ENCODE results near the gene ANGEL1.

- TF ChIP-seq CTCF (IDR thresholded peaks at IDR 0.05) = no peak
- peak in 1 of 3 donors; percentile 35 for TF ChIP-seq POLR2A (IDR thresholded peaks at IDR 0.05)
Observed at GRCh38 chr14:76772300-76773187, 40.1 kb downstream of the ANGEL1 start.

All from body of pancreas (tissue), 4 donors.